Bone marrow (tissue), 2 donors: ENCODE results near the gene REPS2.

Experiments
- DNase-seq, 2 donors: peaks; one replicate each; lab custom pipeline; 2025; lab: John Stamatoyannopoulos, UW

The REPS2 gene

GRCh38 chrX:17081968-17082367 is 135.5 kb downstream of the REPS2 start:
- DNase-seq = no peak

GRCh38 chrX:17082831-17083230 is 136.4 kb downstream of the REPS2 start:
- no peak for DNase-seq

GRCh38 chrX:17086317-17086716 is 139.9 kb downstream of the REPS2 start:
- no peak for DNase-seq

- DNase-seq = no peak
Observed at GRCh38 chrX:17095161-17095560, 148.7 kb downstream of the REPS2 start.

GRCh38 chrX:17098516-17099247 is 152.2 kb downstream of the REPS2 start:
- no peak for DNase-seq

- DNase-seq = no peak
Observed at GRCh38 chrX:17104433-17104832, 158.0 kb downstream of the REPS2 start.

GRCh38 chrX:17120816-17121215 is 174.4 kb downstream of the REPS2 start:
- DNase-seq = no peak

- no peak for DNase-seq
Observed at GRCh38 chrX:17154001-17154400, 207.5 kb downstream of the REPS2 start.

GRCh38 chrX:17160975-17161374 is 214.5 kb downstream of the REPS2 start:
- no peak for DNase-seq

GRCh38 chrX:17161991-17162390 is 215.5 kb downstream of the REPS2 start:
- DNase-seq = no peak

- DNase-seq = no peak
Observed at GRCh38 chrX:17164079-17164478, 217.6 kb downstream of the REPS2 start.

- no peak for DNase-seq
Observed at GRCh38 chrX:17164941-17165340, 218.5 kb downstream of the REPS2 start.

GRCh38 chrX:17167915-17168314 is 221.5 kb downstream of the REPS2 start:
- DNase-seq = no peak

- DNase-seq = no peak
Observed at GRCh38 chrX:17170973-17171372, 224.5 kb downstream of the REPS2 start.

GRCh38 chrX:17174671-17175070 is 228.2 kb downstream of the REPS2 start:
- DNase-seq = no peak

GRCh38 chrX:17182317-17182716 is 235.9 kb downstream of the REPS2 start:
- no peak for DNase-seq

GRCh38 chrX:17183566-17183965 is 237.1 kb downstream of the REPS2 start:
- no peak for DNase-seq

GRCh38 chrX:17185431-17185830 is 239.0 kb downstream of the REPS2 start:
- no peak for DNase-seq

GRCh38 chrX:17187136-17187756 is 240.8 kb downstream of the REPS2 start:
- DNase-seq = no peak

- no peak for DNase-seq
Observed at GRCh38 chrX:17192106-17192505, 245.6 kb downstream of the REPS2 start.
